GM19238 (cell line): ENCODE measurements around the gene KATNBL1.
"Not testable (repeated sequence)": the region's sequence is repeated elsewhere in the genome, so short reads cannot be mapped to it uniquely, and the experiment has no call there.

Experiments
- DNase-seq: peaks from one replicate; pipeline ENCODE4 v3.0.0; 2011; ENCODE audit warnings: low spot score; ENCODE audit not compliant: insufficient read length

Gene KATNBL1

GRCh38 chr15:34203305-34203704, 6.6 kb downstream of the KATNBL1 start:
- DNase-seq: no peak

GRCh38 chr15:34193272-34193671, 16.6 kb downstream of the KATNBL1 start:
- not testable (repeated sequence) for DNase-seq

- DNase-seq: no peak
Measured at GRCh38 chr15:34188711-34189110, 21.2 kb downstream of the KATNBL1 start.

GRCh38 chr15:34185666-34186065, 24.2 kb downstream of the KATNBL1 start:
- DNase-seq: no peak

GRCh38 chr15:34182942-34183341, 27.0 kb downstream of the KATNBL1 start:
- DNase-seq: no peak

- DNase-seq: no peak
Measured at GRCh38 chr15:34179234-34179633, 30.7 kb downstream of the KATNBL1 start.

GRCh38 chr15:34165987-34166573, 43.8 kb downstream of the KATNBL1 start:
- DNase-seq: not testable (repeated sequence)

GRCh38 chr15:34161329-34161963, 48.5 kb downstream of the KATNBL1 start:
- no peak for DNase-seq

GRCh38 chr15:34160735-34161134, 49.2 kb downstream of the KATNBL1 start:
- DNase-seq: no peak

GRCh38 chr15:34158355-34158754, 51.5 kb downstream of the KATNBL1 start:
- no peak for DNase-seq

GRCh38 chr15:34155859-34156258, 54.0 kb downstream of the KATNBL1 start:
- DNase-seq: no peak

GRCh38 chr15:34154725-34155204, 55.1 kb downstream of the KATNBL1 start:
- DNase-seq: no peak

- DNase-seq: no peak
Measured at GRCh38 chr15:34147371-34148140, 62.3 kb downstream of the KATNBL1 start.

GRCh38 chr15:34133511-34133910, 76.4 kb downstream of the KATNBL1 start:
- DNase-seq: no peak

- DNase-seq: no peak
Measured at GRCh38 chr15:34132881-34133280, 77.0 kb downstream of the KATNBL1 start.

GRCh38 chr15:34128898-34129297, 81.0 kb downstream of the KATNBL1 start:
- DNase-seq: no peak

- no peak for DNase-seq
Measured at GRCh38 chr15:34126522-34126921, 83.4 kb downstream of the KATNBL1 start.

- no peak for DNase-seq
Measured at GRCh38 chr15:34125945-34126344, 84.0 kb downstream of the KATNBL1 start.

GRCh38 chr15:34124651-34125050, 85.2 kb downstream of the KATNBL1 start:
- no peak for DNase-seq

- DNase-seq: no peak
Measured at GRCh38 chr15:34122771-34123183, 87.1 kb downstream of the KATNBL1 start.

GRCh38 chr15:34121786-34122185, 88.1 kb downstream of the KATNBL1 start:
- DNase-seq: not testable (repeated sequence)

- not testable (repeated sequence) for DNase-seq
Measured at GRCh38 chr15:34120420-34120819, 89.5 kb downstream of the KATNBL1 start.
